Prostate gland (tissue), 2 donors: Measurements from ENCODE around the gene MYO1D.

Experiments
- POLR2A ChIP-seq: fragments of 450-650 bp; IDR thresholded peaks from one replicate; pipeline ENCODE4 v1.6.1; 2016; ENCODE audit warnings: antibody characterized with exemption, mild to moderate bottlenecking
- POLR2AphosphoS5 ChIP-seq: sonication (generic); formaldehyde crosslinking; IDR thresholded peaks from one replicate; pipeline ENCODE4 v1.6.1; 2017; ENCODE audit warnings: antibody characterized with exemption
- TF ChIP-seq, protein P1 (sequence below), 4 experiments: fragments of 200-600 bp in 2 of 4; fragments of 450-650 bp in 2 of 4; sonication (generic) in 2 of 4; IDR thresholded peaks; 1 replicate in 3 of 4; 2 replicates in 1 of 4; pipeline ENCODE4 v1.5.1; 2016 to 2019; ENCODE audit warnings: antibody characterized with exemption in 4 of 4, mild to moderate bottlenecking in 2 of 4, moderate library complexity in 2 of 4

DNA sequence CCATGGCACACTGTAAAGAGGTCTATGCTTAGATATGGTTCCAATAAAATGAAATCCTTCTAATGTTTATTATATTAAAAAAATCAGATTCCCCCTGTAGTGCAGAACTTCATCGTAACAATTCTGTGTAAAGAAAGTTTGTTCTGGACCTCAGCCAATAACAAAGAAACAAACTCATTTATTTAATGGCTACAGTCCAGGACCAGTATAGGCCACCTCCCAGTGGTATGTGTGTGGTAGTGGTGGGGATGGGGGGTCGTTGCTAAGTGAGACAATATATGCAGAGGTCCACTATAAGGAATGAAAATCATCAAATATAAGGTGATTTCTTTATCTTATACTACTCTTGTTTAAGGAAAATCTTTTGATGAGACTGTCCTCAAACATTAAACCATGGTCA lies 253.7 kb downstream of the MYO1D start:
- TF ChIP-seq, protein P1, sequence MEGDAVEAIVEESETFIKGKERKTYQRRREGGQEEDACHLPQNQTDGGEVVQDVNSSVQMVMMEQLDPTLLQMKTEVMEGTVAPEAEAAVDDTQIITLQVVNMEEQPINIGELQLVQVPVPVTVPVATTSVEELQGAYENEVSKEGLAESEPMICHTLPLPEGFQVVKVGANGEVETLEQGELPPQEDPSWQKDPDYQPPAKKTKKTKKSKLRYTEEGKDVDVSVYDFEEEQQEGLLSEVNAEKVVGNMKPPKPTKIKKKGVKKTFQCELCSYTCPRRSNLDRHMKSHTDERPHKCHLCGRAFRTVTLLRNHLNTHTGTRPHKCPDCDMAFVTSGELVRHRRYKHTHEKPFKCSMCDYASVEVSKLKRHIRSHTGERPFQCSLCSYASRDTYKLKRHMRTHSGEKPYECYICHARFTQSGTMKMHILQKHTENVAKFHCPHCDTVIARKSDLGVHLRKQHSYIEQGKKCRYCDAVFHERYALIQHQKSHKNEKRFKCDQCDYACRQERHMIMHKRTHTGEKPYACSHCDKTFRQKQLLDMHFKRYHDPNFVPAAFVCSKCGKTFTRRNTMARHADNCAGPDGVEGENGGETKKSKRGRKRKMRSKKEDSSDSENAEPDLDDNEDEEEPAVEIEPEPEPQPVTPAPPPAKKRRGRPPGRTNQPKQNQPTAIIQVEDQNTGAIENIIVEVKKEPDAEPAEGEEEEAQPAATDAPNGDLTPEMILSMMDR (IDR thresholded peaks at IDR 0.05) = no peak
- TF ChIP-seq POLR2A (no peak), POLR2AphosphoS5 (no peak)
